GM23338 (cell line): Measurements from ENCODE around the gene RCAN3. TPM values are rescaled to one million over a fixed set of nuclear protein-coding genes. Genes with fewer than 3 reads are reported as not detected.

ENCODE experiments used
- ATAC-seq: fragments of 200-7000 bp; cut with Tn5 transposase; 3 replicates; pipeline ENCODE4 v1.9.1; 2020
- DNase-seq: peaks from one replicate; pipeline ENCODE4 v3.0.0-alpha.2; 2015; ENCODE audit warnings: low spot score
- H2AFZ ChIP-seq: fragments of 200-600 bp; sonication (generic); 2 replicates; pipeline ENCODE4 v1.8.0; 2016; ENCODE audit warnings: antibody characterized with exemption, mild to moderate bottlenecking, moderate library complexity
- H3F3A ChIP-seq: fragments of 200-600 bp; sonication (generic); replicated peaks from 2 replicates; pipeline ENCODE4 v1.8.0; 2017; ENCODE audit warnings: antibody characterized with exemption, mixed run types, low read depth
- H3K27ac ChIP-seq: fragments of 200-600 bp; sonication (generic); 2 replicates; pipeline ENCODE4 v1.6.1; 2016; ENCODE audit warnings: low read depth
- H3K27me3 ChIP-seq: fragments of 200-600 bp; sonication (generic); 2 replicates; pipeline ENCODE4 v1.8.0; 2016; ENCODE audit warnings: mild to moderate bottlenecking, mixed run types, moderate library complexity; ENCODE audit not compliant: insufficient read depth
- H3K36me3 ChIP-seq: fragments of 200-600 bp; sonication (generic); 2 replicates; pipeline ENCODE4 v1.8.0; 2016; ENCODE audit warnings: mild to moderate bottlenecking; ENCODE audit not compliant: insufficient read depth
- H3K4me1 ChIP-seq: fragments of 200-600 bp; sonication (generic); 2 replicates; pipeline ENCODE4 v1.8.0; 2016; ENCODE audit warnings: mild to moderate bottlenecking, moderate library complexity; ENCODE audit not compliant: insufficient read depth
- H3K4me2 ChIP-seq: fragments of 200-600 bp; sonication (generic); 2 replicates; pipeline ENCODE4 v1.7.1; 2017; ENCODE audit warnings: mixed run types
- H3K4me3 ChIP-seq: fragments of 200-600 bp; sonication (generic); 2 replicates; pipeline ENCODE4 v1.6.1; 2016; ENCODE audit warnings: mixed run types
- H3K79me2 ChIP-seq: fragments of 200-600 bp; sonication (generic); replicated peaks from 2 replicates; pipeline ENCODE4 v1.8.0; 2017; ENCODE audit warnings: mild to moderate bottlenecking; ENCODE audit not compliant: insufficient read depth
- H3K9me2 ChIP-seq: fragments of 200-600 bp; sonication (generic); 2 replicates; pipeline ENCODE4 v1.8.0; 2017; ENCODE audit not compliant: insufficient read depth
- H4K20me1 ChIP-seq: fragments of 200-600 bp; sonication (generic); replicated peaks from 2 replicates; pipeline ENCODE4 v1.8.0; 2017; ENCODE audit warnings: mild to moderate bottlenecking; ENCODE audit not compliant: insufficient read depth
- H3K27ac Mint-ChIP-seq: 2 replicates; pipeline ENCODE4 v1.8.0; 2020; ENCODE audit warnings: inconsistent platforms, mild to moderate bottlenecking, moderate library complexity, mixed read lengths
- H3K27me3 Mint-ChIP-seq: 3 replicates; pipeline ENCODE4 v1.8.0; 2022; ENCODE audit warnings: low read depth, mild to moderate bottlenecking, moderate library complexity, mixed read lengths, inconsistent platforms; ENCODE audit not compliant: insufficient read depth, poor library complexity
- H3K36me3 Mint-ChIP-seq: 3 replicates; pipeline ENCODE4 v1.8.0; 2021; ENCODE audit warnings: low read depth, mild to moderate bottlenecking, inconsistent platforms, moderate library complexity, mixed read lengths
- H3K4me1 Mint-ChIP-seq: 3 replicates; pipeline ENCODE4 v1.8.0; 2020; ENCODE audit warnings: mild to moderate bottlenecking, inconsistent platforms, mixed read lengths
- H3K4me3 Mint-ChIP-seq: 3 replicates; pipeline ENCODE4 v1.8.0; 2021; ENCODE audit warnings: moderate library complexity, mild to moderate bottlenecking, inconsistent platforms, mixed read lengths
- H3K9me3 Mint-ChIP-seq: 3 replicates; pipeline ENCODE4 v1.8.0; 2020; ENCODE audit warnings: moderate library complexity, mild to moderate bottlenecking, inconsistent platforms, mixed read lengths
- CREB1 ChIP-seq: fragments of 250-450 bp; sonication (Bioruptor Pico); IDR thresholded peaks from 2 replicates; pipeline ENCODE4 v1.5.0; 2020; ENCODE audit warnings: low read depth, mild to moderate bottlenecking, moderate library complexity
- EZH2phosphoT487 ChIP-seq: fragments of 200-600 bp; sonication (generic); IDR thresholded peaks from one replicate; pipeline ENCODE4 v1.8.1; 2018; ENCODE audit warnings: antibody characterized with exemption; ENCODE audit not compliant: unreplicated experiment
- JUNB ChIP-seq: IDR thresholded peaks from one replicate; pipeline ENCODE4 v1.6.1; 2016; ENCODE audit warnings: antibody characterized with exemption; ENCODE audit not compliant: unreplicated experiment
- POLR2AphosphoS5 ChIP-seq: IDR thresholded peaks from 2 replicates; pipeline ENCODE4 v1.6.1; 2016; ENCODE audit warnings: antibody characterized with exemption, low read depth
- ZNF114 ChIP-seq: fragments of 250-450 bp; sonication (Bioruptor Pico); IDR thresholded peaks from 2 replicates; pipeline ENCODE4 v1.5.0; 2020; ENCODE audit warnings: mild to moderate bottlenecking, moderate library complexity
- ZNF331 ChIP-seq: fragments of 250-450 bp; sonication (Bioruptor Pico); IDR thresholded peaks from 2 replicates; pipeline ENCODE4 v1.5.0; 2020; ENCODE audit warnings: low read depth, mild to moderate bottlenecking, moderate library complexity
- polyA plus RNA-seq: library from polyadenylated mRNA; unstranded; fragments of >200 nt; fragmentation: Nextera tagmentation; extraction: Ambion mirVana; gene quantifications from 2 replicates; pipeline ENCODE4 v1.2.1, GENCODE V29; 2016
- total RNA-seq: library from RNA; depleted of rRNA; stranded (reverse); fragments of >200 nt; shearing (Covaris generic); gene quantifications from 2 replicates; pipeline ENCODE4 v1.2.3, GENCODE V29; 2014
- TF ChIP-seq, protein P1 (sequence below), 2 experiments: fragments of 200-600 bp in 1 of 2; sonication (generic) in 1 of 2; conservative IDR thresholded peaks; 2 replicates each; pipeline versions ENCODE4 v1.5.1 to v1.6.1; 2016 to 2017; ENCODE audit warnings: antibody characterized with exemption in 2 of 2, low read depth in 2 of 2, mild to moderate bottlenecking in 2 of 2, moderate library complexity in 1 of 2
- TF ChIP-seq, protein P2 (sequence below): IDR thresholded peaks from one replicate; pipeline ENCODE4 v1.6.1; 2018; ENCODE audit warnings: antibody characterized with exemption; ENCODE audit not compliant: unreplicated experiment
- TF ChIP-seq, protein P3 (sequence below): fragments of 250-450 bp; sonication (Bioruptor Pico); IDR thresholded peaks from 2 replicates; pipeline ENCODE4 v1.5.0; 2020; ENCODE audit warnings: mild to moderate bottlenecking, moderate library complexity
- TF ChIP-seq, protein P4 (sequence below): IDR thresholded peaks from 2 replicates; pipeline ENCODE4 v1.6.1; 2016; ENCODE audit warnings: antibody characterized with exemption

The RCAN3 gene
- total and polyA plus RNA-seq, 2 experiments from 2014 or later = 8.9 to 11.2 TPM

GRCh38 chr1:24551960-24552571 lies 49.4 kb downstream of the RCAN3 start (continued):
- TF ChIP-seq JUNB (no peak), ZNF331 (no peak), CREB1 (no peak)
- TF ChIP-seq, protein P1, sequence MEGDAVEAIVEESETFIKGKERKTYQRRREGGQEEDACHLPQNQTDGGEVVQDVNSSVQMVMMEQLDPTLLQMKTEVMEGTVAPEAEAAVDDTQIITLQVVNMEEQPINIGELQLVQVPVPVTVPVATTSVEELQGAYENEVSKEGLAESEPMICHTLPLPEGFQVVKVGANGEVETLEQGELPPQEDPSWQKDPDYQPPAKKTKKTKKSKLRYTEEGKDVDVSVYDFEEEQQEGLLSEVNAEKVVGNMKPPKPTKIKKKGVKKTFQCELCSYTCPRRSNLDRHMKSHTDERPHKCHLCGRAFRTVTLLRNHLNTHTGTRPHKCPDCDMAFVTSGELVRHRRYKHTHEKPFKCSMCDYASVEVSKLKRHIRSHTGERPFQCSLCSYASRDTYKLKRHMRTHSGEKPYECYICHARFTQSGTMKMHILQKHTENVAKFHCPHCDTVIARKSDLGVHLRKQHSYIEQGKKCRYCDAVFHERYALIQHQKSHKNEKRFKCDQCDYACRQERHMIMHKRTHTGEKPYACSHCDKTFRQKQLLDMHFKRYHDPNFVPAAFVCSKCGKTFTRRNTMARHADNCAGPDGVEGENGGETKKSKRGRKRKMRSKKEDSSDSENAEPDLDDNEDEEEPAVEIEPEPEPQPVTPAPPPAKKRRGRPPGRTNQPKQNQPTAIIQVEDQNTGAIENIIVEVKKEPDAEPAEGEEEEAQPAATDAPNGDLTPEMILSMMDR (conservative IDR thresholded peaks at IDR 0.05; ENCODE audit: low read depth in 2 of 2) = no peak

GRCh38 chr1:24553931-24554330 lies 51.3 kb downstream of the RCAN3 start:
- Mint-ChIP-seq H3K36me3 (no peaks in the 10 kb centered on the region), H3K4me1 (peaks cover 9% of the 10 kb centered on the region), H3K27me3 (peaks cover 19% of the 10 kb centered on the region), H3K9me3 (no peaks in the 10 kb centered on the region), H3K27ac (no peak overlapping the region), H3K4me3 (no peak overlapping the region)
- H3K4me1 ChIP-seq = peaks cover 7% of the 10 kb centered on the region; the same call in 1 of the 2 replicates
- H3K36me3 ChIP-seq = no peaks in the 10 kb centered on the region
- peaks cover 32% of the 10 kb centered on the region for H3K27me3 ChIP-seq
- no peaks in the 10 kb centered on the region for H3K79me2 ChIP-seq
- H3K4me2 ChIP-seq = no peak overlapping the region
- no peak overlapping the region; the same call in 1 of the 2 replicates for H2AFZ ChIP-seq
- no peaks in the 10 kb centered on the region for H3F3A ChIP-seq
- H3K9me2 ChIP-seq = no peaks in the 10 kb centered on the region
- no peak for DNase-seq
- ATAC-seq = no peak
- H3K4me3 ChIP-seq = no peak overlapping the region
- no peaks in the 10 kb centered on the region for H4K20me1 ChIP-seq
- H3K27ac ChIP-seq = no peak overlapping the region
- TF ChIP-seq EZH2phosphoT487 (no peak), JUNB (no peak), CREB1 (no peak), POLR2AphosphoS5 (no peak), ZNF331 (no peak), ZNF114 (CRISPR knock-in tag) (no peak)
- TF ChIP-seq, protein P2, sequence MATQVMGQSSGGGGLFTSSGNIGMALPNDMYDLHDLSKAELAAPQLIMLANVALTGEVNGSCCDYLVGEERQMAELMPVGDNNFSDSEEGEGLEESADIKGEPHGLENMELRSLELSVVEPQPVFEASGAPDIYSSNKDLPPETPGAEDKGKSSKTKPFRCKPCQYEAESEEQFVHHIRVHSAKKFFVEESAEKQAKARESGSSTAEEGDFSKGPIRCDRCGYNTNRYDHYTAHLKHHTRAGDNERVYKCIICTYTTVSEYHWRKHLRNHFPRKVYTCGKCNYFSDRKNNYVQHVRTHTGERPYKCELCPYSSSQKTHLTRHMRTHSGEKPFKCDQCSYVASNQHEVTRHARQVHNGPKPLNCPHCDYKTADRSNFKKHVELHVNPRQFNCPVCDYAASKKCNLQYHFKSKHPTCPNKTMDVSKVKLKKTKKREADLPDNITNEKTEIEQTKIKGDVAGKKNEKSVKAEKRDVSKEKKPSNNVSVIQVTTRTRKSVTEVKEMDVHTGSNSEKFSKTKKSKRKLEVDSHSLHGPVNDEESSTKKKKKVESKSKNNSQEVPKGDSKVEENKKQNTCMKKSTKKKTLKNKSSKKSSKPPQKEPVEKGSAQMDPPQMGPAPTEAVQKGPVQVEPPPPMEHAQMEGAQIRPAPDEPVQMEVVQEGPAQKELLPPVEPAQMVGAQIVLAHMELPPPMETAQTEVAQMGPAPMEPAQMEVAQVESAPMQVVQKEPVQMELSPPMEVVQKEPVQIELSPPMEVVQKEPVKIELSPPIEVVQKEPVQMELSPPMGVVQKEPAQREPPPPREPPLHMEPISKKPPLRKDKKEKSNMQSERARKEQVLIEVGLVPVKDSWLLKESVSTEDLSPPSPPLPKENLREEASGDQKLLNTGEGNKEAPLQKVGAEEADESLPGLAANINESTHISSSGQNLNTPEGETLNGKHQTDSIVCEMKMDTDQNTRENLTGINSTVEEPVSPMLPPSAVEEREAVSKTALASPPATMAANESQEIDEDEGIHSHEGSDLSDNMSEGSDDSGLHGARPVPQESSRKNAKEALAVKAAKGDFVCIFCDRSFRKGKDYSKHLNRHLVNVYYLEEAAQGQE = no peak
- TF ChIP-seq, protein P3, sequence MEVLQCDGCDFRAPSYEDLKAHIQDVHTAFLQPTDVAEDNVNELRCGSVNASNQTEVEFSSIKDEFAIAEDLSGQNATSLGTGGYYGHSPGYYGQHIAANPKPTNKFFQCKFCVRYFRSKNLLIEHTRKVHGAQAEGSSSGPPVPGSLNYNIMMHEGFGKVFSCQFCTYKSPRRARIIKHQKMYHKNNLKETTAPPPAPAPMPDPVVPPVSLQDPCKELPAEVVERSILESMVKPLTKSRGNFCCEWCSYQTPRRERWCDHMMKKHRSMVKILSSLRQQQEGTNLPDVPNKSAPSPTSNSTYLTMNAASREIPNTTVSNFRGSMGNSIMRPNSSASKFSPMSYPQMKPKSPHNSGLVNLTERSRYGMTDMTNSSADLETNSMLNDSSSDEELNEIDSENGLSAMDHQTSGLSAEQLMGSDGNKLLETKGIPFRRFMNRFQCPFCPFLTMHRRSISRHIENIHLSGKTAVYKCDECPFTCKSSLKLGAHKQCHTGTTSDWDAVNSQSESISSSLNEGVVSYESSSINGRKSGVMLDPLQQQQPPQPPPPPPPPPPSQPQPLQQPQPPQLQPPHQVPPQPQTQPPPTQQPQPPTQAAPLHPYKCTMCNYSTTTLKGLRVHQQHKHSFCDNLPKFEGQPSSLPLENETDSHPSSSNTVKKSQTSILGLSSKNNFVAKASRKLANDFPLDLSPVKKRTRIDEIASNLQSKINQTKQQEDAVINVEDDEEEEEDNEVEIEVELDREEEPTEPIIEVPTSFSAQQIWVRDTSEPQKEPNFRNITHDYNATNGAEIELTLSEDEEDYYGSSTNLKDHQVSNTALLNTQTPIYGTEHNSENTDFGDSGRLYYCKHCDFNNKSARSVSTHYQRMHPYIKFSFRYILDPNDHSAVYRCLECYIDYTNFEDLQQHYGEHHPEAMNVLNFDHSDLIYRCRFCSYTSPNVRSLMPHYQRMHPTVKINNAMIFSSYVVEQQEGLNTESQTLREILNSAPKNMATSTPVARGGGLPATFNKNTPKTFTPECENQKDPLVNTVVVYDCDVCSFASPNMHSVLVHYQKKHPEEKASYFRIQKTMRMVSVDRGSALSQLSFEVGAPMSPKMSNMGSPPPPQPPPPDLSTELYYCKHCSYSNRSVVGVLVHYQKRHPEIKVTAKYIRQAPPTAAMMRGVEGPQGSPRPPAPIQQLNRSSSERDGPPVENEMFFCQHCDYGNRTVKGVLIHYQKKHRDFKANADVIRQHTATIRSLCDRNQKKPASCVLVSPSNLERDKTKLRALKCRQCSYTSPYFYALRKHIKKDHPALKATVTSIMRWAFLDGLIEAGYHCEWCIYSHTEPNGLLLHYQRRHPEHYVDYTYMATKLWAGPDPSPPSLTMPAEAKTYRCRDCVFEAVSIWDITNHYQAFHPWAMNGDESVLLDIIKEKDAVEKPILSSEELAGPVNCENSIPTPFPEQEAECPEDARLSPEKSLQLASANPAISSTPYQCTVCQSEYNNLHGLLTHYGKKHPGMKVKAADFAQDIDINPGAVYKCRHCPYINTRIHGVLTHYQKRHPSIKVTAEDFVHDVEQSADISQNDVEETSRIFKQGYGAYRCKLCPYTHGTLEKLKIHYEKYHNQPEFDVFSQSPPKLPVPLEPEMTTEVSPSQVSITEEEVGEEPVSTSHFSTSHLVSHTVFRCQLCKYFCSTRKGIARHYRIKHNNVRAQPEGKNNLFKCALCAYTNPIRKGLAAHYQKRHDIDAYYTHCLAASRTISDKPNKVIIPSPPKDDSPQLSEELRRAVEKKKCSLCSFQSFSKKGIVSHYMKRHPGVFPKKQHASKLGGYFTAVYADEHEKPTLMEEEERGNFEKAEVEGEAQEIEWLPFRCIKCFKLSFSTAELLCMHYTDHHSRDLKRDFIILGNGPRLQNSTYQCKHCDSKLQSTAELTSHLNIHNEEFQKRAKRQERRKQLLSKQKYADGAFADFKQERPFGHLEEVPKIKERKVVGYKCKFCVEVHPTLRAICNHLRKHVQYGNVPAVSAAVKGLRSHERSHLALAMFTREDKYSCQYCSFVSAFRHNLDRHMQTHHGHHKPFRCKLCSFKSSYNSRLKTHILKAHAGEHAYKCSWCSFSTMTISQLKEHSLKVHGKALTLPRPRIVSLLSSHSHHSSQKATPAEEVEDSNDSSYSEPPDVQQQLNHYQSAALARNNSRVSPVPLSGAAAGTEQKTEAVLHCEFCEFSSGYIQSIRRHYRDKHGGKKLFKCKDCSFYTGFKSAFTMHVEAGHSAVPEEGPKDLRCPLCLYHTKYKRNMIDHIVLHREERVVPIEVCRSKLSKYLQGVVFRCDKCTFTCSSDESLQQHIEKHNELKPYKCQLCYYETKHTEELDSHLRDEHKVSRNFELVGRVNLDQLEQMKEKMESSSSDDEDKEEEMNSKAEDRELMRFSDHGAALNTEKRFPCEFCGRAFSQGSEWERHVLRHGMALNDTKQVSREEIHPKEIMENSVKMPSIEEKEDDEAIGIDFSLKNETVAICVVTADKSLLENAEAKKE (CRISPR knock-in tag) = no peak
- TF ChIP-seq, protein P4, sequence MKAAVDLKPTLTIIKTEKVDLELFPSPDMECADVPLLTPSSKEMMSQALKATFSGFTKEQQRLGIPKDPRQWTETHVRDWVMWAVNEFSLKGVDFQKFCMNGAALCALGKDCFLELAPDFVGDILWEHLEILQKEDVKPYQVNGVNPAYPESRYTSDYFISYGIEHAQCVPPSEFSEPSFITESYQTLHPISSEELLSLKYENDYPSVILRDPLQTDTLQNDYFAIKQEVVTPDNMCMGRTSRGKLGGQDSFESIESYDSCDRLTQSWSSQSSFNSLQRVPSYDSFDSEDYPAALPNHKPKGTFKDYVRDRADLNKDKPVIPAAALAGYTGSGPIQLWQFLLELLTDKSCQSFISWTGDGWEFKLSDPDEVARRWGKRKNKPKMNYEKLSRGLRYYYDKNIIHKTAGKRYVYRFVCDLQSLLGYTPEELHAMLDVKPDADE = no peak
